HG02588 (cell line): ENCODE measurements around the gene ZBTB38.

Source experiments
- ATAC-seq: cut with Tn5 transposase; IDR thresholded peaks from one replicate; pipeline ENCODE4 v1.9.1; 2021; ENCODE audit warnings: mild to moderate bottlenecking, moderate library complexity; ENCODE audit not compliant: unreplicated experiment

Gene ZBTB38, protein sequence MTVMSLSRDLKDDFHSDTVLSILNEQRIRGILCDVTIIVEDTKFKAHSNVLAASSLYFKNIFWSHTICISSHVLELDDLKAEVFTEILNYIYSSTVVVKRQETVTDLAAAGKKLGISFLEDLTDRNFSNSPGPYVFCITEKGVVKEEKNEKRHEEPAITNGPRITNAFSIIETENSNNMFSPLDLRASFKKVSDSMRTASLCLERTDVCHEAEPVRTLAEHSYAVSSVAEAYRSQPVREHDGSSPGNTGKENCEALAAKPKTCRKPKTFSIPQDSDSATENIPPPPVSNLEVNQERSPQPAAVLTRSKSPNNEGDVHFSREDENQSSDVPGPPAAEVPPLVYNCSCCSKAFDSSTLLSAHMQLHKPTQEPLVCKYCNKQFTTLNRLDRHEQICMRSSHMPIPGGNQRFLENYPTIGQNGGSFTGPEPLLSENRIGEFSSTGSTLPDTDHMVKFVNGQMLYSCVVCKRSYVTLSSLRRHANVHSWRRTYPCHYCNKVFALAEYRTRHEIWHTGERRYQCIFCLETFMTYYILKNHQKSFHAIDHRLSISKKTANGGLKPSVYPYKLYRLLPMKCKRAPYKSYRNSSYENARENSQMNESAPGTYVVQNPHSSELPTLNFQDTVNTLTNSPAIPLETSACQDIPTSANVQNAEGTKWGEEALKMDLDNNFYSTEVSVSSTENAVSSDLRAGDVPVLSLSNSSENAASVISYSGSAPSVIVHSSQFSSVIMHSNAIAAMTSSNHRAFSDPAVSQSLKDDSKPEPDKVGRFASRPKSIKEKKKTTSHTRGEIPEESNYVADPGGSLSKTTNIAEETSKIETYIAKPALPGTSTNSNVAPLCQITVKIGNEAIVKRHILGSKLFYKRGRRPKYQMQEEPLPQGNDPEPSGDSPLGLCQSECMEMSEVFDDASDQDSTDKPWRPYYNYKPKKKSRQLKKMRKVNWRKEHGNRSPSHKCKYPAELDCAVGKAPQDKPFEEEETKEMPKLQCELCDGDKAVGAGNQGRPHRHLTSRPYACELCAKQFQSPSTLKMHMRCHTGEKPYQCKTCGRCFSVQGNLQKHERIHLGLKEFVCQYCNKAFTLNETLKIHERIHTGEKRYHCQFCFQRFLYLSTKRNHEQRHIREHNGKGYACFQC (N-terminal part only)

GRCh38 chr3:141368062-141368924 lies at the start of gene ZBTB38:
Gene ZBTB38, plus strand, starts transcription at chr3:141368504. Its CDS starts 73,885 bp downstream, at chr3:141442389.
- peak; percentile 30 for ATAC-seq

- ATAC-seq = no peak
These were observed 47.8 kb upstream of the ZBTB38 start for GRCh38 chr3:141320399-141321108.

- no peak for ATAC-seq
These were observed 47.2 kb upstream of the ZBTB38 start for GRCh38 chr3:141321109-141321497.

GRCh38 chr3:141323936-141324704 lies 44.2 kb upstream of the ZBTB38 start:
- ATAC-seq = no peak

GRCh38 chr3:141326123-141326522 lies 42.2 kb upstream of the ZBTB38 start:
- no peak for ATAC-seq

- no peak for ATAC-seq
These were observed 41.7 kb upstream of the ZBTB38 start for GRCh38 chr3:141326626-141327025.

DNA sequence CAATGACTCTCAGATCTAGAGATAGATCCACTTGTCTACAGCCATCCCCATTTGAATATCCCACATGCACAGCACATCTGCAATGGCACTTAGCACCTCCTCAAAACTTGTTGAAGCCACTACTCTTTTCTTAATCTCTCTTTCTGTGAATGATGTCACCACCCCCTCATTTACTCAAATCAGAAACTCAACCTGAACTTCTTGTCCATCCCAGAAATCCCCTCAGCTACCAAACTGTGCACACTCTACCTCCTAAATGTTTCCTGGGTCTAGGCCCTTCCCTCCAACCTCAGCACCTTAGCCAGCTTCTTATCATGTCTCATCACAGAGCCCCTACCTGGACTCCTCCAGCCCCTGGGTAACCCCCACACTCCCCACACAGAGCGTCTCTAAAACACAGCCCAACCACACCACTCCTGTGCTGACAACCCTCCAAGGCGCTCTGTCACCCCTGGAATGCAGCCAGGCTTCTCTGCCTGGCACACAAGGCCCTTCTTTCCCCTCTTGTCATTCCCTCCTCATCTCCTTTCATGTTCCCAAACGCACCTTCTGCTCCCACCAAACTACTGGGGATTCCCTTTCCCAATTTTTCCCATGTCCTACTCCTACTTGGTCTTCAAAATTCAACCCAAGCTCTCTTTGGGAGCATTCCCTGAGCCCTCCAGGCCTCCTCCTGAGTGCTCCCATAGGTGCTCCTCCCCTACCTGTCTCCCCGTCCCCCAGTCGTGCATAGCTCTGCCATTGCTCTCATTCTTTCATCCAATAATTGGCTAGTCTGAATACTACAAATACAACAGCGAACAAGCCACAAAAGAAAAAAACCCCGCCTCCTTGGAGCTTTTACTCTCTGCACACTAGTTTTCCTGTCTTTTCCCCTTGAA lies 39.8 kb upstream of the ZBTB38 start:
- ATAC-seq = peak; percentile 54

DNA sequence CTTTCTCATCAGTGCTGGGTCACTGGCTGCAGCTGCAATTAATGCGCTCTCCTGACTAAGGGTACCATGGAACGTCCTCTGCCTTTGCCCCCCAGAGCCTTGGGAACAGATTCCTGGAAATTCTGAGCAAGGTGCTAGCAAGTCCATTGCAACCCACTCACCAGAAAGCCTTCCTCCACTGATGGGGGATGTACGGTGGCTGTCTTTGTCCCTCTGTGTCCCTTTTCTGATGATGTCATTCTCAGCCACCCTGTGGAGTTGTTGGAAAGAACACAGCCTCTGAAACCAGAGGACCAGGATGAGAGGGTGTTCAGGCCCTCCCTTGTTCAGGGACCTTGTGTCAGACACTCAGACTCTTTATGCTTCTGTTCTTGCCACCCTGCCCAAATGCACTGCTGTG lies 38.1 kb upstream of the ZBTB38 start:
- no peak for ATAC-seq

GRCh38 chr3:141330718-141331376 lies 37.5 kb upstream of the ZBTB38 start:
- ATAC-seq = no peak

DNA sequence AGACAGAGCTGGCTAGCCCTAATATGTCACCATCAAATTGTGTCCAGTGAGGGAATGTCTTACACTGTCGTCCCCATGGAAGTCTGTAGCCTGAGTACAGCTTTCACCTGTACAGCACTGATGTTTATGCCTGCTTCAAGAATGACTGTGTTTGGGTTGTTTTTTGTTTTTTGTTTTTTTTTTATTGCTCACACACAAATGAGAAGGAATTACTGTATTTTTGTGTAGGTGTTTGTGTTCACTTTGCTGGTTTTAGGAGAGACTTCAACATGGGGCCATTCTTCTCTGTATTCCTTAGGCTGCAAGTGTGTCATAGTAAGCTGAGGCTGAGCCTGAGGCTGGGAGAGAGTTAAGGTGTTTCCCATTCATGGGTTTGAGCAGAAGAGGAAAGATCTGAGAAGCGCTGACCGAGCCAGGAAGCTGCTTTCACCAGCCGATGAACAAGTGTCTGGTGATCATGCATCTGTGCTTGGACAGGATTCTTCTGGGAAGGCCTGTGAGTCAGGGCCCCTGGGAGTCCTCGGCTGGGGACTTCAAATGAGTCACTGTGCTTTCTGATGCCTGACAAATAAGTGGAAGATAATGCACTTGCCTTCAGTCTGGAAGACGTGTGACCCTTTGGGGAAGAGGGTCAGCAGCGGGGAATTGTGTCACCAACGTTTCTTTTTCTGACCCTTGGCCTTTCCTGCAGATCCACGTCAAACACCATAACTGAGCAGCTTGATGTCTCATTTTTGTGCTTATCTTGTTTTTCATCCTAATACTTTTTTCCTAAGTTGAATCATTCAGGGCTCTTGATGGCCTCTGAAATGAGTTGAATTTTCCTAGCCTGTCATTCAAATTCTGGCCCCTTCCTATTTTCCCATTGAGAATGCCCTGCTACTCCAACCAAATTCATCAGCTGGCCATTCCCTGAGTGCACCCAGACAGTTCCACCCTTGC lies 36.7 kb upstream of the ZBTB38 start:
- ATAC-seq = no peak

- no peak for ATAC-seq
These were observed 35.9 kb upstream of the ZBTB38 start for GRCh38 chr3:141332416-141332815.

DNA sequence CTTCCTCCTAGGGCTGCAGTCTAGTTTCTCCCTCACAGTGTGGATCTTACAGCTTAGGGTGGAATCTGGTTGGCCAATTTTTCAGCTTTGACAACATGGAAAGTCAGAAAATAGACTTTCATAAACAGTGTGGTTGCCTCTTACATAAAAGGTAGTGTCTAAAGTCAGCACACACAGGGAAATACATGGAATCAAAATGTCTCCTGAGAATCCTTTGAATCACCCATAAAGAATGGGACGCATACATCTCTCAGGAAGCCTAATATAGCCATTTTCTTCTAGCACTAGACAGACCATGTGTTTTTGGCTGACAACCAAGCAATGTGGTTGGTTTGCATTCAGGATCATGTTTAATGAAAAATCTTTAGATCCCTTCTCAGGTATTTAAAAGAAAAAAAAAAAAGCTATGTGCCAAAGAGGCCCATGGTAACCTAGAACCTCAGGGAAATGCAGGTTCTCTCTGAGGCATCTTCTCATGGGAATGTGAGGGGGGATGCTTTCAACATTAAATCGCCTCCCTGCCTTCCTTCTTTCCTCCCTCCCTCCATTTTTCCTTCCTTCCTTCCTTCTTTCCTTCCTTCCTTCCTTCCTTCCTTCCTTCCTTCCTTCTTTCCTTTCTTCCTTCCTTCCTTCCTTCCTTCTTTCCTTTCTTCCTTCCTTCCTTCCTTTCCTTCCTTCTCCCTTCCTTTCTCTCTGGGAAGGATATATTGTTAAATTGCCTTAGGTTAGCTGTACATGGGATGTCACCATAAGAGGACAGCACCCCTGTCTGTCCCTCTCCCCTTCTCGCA lies 34.3 kb upstream of the ZBTB38 start:
- no peak for ATAC-seq

DNA sequence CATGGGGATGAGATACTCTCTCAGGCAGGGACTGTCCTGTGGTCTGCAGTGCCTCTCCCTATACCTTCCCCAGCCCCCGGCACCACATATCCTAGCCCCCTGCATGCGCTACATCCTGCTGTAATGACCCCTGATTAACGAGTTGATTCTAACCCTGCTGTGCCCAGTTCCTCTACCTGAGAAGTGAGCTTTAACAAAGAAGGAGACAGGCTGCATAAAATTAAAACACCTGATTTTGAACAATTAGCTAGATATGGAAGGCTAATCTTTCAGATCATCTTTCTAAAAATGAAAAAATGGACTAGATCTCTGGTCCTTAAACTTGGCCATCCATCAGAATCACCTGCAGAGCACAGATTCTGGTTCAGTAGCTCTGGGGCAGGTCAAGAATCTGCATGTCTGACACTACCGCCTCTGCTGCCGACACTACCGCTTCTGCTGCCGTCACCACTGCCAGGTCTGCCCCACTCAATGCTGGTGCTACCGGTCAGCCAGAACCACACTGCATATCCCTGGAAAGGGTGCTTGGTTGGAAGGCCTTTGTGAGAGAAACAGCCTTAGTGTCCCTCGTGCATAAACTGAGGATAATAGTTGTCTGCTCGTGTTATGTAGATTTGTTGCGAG lies 33.6 kb upstream of the ZBTB38 start:
- ATAC-seq = no peak

DNA sequence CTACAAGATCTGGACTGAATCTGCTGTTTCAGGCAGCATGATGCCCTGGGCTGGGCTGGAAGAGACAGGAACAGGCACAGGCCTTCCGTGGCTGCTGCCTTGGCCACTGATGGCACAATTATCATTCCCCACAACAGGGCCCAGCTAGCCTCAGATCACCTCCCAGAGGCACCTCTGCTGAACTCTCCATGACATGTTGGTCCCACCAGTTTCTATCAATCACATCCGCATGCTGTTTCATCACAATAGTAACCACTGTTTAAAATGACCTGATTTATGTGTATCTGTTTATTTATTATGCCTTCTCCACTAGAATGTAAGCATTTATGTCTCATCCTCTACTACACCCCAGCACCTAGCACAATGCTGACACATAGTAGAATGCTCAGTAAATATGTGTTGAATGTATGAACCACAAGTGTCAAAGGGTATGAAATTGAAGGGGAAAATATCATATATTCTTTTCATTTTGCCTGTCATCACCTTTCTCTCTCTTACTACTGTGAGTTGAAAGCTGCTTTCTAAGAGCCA lies 32.7 kb upstream of the ZBTB38 start:
- no peak for ATAC-seq
